ENCODE measurements around the gene PIEZO1. TPM values are rescaled to one million over a fixed set of nuclear protein-coding genes. Genes with fewer than 3 reads are reported as not detected.

The PIEZO1 gene, protein sequence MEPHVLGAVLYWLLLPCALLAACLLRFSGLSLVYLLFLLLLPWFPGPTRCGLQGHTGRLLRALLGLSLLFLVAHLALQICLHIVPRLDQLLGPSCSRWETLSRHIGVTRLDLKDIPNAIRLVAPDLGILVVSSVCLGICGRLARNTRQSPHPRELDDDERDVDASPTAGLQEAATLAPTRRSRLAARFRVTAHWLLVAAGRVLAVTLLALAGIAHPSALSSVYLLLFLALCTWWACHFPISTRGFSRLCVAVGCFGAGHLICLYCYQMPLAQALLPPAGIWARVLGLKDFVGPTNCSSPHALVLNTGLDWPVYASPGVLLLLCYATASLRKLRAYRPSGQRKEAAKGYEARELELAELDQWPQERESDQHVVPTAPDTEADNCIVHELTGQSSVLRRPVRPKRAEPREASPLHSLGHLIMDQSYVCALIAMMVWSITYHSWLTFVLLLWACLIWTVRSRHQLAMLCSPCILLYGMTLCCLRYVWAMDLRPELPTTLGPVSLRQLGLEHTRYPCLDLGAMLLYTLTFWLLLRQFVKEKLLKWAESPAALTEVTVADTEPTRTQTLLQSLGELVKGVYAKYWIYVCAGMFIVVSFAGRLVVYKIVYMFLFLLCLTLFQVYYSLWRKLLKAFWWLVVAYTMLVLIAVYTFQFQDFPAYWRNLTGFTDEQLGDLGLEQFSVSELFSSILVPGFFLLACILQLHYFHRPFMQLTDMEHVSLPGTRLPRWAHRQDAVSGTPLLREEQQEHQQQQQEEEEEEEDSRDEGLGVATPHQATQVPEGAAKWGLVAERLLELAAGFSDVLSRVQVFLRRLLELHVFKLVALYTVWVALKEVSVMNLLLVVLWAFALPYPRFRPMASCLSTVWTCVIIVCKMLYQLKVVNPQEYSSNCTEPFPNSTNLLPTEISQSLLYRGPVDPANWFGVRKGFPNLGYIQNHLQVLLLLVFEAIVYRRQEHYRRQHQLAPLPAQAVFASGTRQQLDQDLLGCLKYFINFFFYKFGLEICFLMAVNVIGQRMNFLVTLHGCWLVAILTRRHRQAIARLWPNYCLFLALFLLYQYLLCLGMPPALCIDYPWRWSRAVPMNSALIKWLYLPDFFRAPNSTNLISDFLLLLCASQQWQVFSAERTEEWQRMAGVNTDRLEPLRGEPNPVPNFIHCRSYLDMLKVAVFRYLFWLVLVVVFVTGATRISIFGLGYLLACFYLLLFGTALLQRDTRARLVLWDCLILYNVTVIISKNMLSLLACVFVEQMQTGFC (N-terminal part only)
- 100 to 1,000 TPM; 206 to 220 TPM for total RNA-seq

DNA sequence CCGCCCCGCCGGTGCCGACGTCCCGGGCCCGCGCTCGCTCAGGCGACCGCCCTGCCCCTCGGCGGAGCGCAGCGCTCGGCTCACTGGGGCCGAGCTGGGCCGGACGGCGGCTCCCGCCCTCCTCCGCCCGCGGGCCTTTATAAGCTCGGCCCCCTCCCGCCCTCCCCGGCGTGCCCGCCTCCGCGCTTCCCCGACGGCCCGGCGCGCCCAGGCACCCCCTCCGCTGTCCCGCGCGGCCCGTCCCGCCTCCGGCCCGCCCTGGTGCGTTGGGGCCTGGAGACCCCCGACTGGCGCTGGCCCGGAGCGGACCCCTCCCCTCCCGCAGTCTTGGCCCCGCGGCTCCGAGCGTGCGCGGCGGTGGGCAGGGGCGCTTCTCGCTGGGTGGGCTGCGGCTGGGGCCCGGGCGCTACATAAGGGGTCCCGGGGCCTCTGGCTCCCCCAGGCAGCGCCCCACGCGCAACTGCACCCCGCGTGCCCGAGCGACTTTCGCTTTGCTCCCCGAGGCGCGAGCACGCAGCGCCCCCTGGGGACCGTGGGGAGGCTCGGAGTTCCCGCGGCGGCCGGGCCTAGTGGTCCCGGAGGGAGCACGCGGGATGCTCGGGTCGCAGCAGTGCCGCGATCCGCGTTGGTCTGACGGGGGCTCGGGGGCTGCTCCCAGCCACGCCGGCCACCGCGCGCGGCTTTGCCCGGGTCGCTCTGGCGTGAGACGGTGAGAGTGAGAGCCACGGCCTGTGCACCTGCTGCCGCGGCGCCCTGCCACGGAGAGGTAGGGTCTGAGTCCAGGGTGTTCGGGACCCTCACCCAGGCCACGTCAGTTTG is at the start of gene PIEZO1:
TSS of gene PIEZO1 (minus strand) at position 115 of the 819 bp plus-strand sequence. CDS start 256 bp downstream, outside the sequence.
- Mint-ChIP-seq H3K36me3 (no peaks in the 10 kb centered on the region), H3K27me3 (no peaks in the 10 kb centered on the region), H3K4me3 (peak within 1 kb of the TSS; percentile 75), H3K9me3 (no peaks in the 10 kb centered on the region), H3K27ac (peak within 1 kb of the TSS; percentile 90), H3K4me1 (peaks cover 42% of the 10 kb centered on the region)
- DNase-seq (peak; percentile 90), ATAC-seq (ENCODE audit: low read depth) (peak; percentile 41)
- POLR2A ChIA-PET = interaction anchor here (0.6 to 2.3 kb wide), 8 partner anchors 9 to 50 kb away, joined by 3 to 14 read pairs (median 5); partner anchors contain the start of gene APRT

DNA sequence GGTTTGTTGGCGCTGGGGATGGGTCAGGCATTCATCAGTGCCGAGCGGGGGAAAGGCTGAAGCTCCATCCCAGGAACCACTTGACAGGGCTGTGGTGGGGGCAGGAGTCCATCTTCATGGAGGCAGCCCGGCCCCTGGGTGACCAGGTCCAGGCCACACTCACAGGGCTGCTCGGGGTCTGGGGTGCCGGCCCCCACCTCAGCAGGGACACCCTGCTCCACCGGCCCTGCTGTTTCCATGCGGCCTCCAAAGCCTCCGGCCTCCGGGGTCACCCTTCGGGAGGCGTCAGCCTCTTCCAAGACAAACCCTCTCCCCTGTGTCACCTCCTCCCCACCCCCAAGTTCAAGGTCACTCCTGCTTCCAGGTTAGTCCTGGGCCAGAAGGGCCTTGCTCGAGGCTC is 49.6 kb upstream of the PIEZO1 start:
- H3K27me3 Mint-ChIP-seq = no peaks in the 10 kb centered on the region
- no peak for DNase-seq
- H3K9me3 Mint-ChIP-seq = no peaks in the 10 kb centered on the region
- POLR2A ChIA-PET = no interaction called here
- no peaks in the 10 kb centered on the region for H3K36me3 Mint-ChIP-seq
- no peaks in the 10 kb centered on the region for H3K4me1 Mint-ChIP-seq
- no peak for ATAC-seq (ENCODE audit: low read depth)
- no peak overlapping the region for H3K27ac Mint-ChIP-seq
- H3K4me3 Mint-ChIP-seq = no peak overlapping the region

DNA sequence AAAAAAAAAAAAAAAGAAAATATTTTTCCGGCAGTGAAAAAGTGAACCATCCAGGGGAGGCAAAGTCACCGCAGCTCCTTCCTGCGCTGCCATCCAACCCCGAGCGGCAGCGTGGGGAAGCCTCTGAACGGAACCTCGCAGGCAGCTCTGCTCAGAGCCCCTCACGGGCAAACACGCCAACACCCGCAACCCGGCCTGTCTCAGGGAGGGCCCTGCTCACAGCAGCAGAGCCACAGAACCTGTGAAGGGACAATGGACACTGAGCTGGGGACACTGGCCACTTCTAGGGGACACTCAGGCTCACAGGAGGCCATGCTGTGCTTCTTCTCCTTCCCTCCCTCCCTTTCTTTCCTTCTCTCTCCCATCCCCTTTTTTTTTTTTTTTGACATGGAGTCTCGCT is 48.1 kb upstream of the PIEZO1 start:
- no peaks in the 10 kb centered on the region for H3K9me3 Mint-ChIP-seq
- no peaks in the 10 kb centered on the region for H3K27me3 Mint-ChIP-seq
- no peak overlapping the region for H3K4me3 Mint-ChIP-seq
- H3K36me3 Mint-ChIP-seq = no peaks in the 10 kb centered on the region
- ATAC-seq (ENCODE audit: low read depth) (no peak), DNase-seq (no peak)
- no peaks in the 10 kb centered on the region for H3K4me1 Mint-ChIP-seq
- POLR2A ChIA-PET = interaction anchor here (0.7 kb wide), 1 partner anchor 11 kb away, joined by 3 read pairs; no protein-coding TSS in a partner anchor
- no peak overlapping the region for H3K27ac Mint-ChIP-seq

DNA sequence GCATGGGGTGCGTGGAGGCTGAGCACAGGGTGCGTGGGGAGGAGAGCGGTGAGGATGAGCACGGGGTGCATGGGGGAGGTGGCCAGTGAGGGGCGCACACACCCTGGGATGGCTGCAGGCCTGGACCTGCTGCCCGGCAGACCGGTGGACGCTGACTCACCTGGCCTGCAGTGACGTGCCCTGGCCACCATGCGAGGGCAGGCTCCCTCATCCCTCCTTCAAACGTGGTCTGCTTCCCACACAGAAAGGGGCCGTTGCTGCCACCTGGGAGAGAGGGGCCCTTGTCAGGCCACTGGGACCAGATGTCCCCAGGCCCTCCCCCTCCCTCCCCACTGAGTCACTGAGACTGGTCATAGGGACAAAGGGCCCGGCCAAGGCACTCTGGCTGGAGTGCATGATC is 46.8 kb upstream of the PIEZO1 start:
- DNase-seq = no peak
- Mint-ChIP-seq H3K4me1 (no peaks in the 10 kb centered on the region), H3K4me3 (no peak overlapping the region), H3K9me3 (no peaks in the 10 kb centered on the region), H3K36me3 (no peaks in the 10 kb centered on the region), H3K27ac (no peak overlapping the region), H3K27me3 (no peaks in the 10 kb centered on the region)
- POLR2A ChIA-PET = no interaction called here
- no peak for ATAC-seq (ENCODE audit: low read depth)

DNA sequence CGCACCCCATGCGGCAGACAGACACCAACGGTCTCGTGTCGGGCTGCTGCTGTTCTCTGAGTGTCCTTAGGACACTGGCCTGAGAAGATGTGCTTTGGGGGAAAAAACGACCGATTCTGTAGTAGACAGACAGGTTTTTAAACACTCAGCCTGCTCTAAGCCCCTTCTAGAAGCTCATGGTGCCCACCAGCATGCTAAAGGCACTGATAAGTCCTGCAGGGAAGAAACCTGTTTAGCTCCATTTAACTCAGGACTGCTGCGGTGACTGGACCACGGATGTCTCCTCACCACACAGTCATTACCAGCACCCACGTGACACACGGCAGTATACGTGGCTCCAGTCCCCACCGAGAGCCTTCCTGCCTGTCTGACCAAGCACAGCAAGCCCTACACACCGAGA is 45.8 kb upstream of the PIEZO1 start:
- peaks cover 1% of the 10 kb centered on the region for H3K4me1 Mint-ChIP-seq
- no peak for DNase-seq
- no peaks in the 10 kb centered on the region for H3K36me3 Mint-ChIP-seq
- no peaks in the 10 kb centered on the region for H3K27me3 Mint-ChIP-seq
- no peak for ATAC-seq (ENCODE audit: low read depth)
- H3K4me3 Mint-ChIP-seq = no peak overlapping the region
- no peak overlapping the region for H3K27ac Mint-ChIP-seq
- no peaks in the 10 kb centered on the region for H3K9me3 Mint-ChIP-seq
- POLR2A ChIA-PET = no interaction called here

DNA sequence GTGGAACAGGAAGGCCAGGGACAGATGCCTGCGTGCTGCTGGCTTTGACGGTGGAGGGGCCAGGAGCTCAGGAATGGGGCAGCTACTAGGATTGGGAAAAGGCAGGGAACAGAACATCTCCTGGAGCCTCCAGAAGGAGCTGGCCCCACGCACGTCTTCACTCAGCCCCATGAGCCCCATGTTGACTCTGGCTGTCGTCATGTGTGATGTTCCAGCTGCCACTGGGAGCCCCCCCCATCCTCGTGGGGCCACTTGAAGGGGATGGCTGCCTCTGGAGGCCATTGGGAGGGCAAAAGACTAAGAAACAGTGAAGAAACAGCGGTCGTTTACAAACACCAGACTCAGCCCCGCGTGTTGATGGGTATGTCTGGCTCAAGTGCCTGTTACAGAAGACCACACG is 45.2 kb upstream of the PIEZO1 start:
- Mint-ChIP-seq H3K9me3 (no peaks in the 10 kb centered on the region), H3K27ac (no peak overlapping the region), H3K36me3 (no peaks in the 10 kb centered on the region), H3K27me3 (no peaks in the 10 kb centered on the region), H3K4me1 (peaks cover 1% of the 10 kb centered on the region), H3K4me3 (no peak overlapping the region)
- DNase-seq = no peak
- no peak for ATAC-seq (ENCODE audit: low read depth)
- POLR2A ChIA-PET = interaction anchor here (0.7 kb wide), 1 partner anchor 20 kb away, joined by 3 read pairs; no protein-coding TSS in a partner anchor

DNA sequence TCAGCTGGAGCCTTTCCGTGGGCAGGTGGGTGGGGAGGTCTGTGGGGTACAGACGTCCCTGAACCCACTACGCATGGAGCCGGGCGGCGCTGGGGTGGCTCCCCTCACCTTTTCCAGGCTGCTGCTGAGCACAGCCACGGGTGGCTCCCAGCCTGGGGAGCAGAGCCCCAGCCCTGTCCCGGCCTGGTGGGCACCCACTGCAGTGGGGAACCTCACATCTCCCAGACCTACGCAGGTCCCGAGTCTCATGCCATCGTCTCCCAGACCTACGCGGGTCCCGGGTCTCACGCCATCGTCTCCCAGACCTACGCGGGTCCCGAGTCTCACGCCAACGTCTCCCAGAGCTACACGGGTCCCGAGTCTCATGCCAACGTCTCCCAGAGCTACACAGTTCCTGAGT is 43.7 kb upstream of the PIEZO1 start:
- H3K4me3 Mint-ChIP-seq = no peak overlapping the region
- no peak for DNase-seq
- no peaks in the 10 kb centered on the region for H3K27me3 Mint-ChIP-seq
- POLR2A ChIA-PET = no interaction called here
- ATAC-seq (ENCODE audit: low read depth) = no peak
- H3K36me3 Mint-ChIP-seq = no peaks in the 10 kb centered on the region
- H3K9me3 Mint-ChIP-seq = no peaks in the 10 kb centered on the region
- peaks cover 1% of the 10 kb centered on the region for H3K4me1 Mint-ChIP-seq
- H3K27ac Mint-ChIP-seq = no peak overlapping the region

DNA sequence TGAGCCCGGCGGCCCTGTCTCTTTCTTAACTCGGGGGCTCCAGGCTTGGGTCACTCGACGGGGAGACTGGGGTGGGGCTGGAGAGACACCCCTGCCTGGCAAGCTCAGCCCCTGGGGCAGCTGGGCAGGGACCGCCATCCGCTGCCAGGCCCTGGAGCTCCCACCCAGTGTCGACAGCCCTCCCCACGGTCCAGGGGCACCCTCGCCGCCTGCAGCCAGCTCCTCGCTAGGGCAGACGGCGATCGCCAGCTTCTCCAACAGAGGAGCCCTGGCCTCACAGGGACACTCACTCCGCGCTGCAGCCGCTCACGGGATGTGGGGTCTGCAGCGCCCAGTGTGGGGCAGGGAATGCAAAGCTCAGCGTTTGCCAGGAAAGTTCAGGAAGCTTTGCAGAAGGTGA is 42.7 kb upstream of the PIEZO1 start:
- peaks cover 1% of the 10 kb centered on the region for H3K4me1 Mint-ChIP-seq
- peaks cover 3% of the 10 kb centered on the region for H3K36me3 Mint-ChIP-seq
- H3K4me3 Mint-ChIP-seq = no peak overlapping the region
- no peak for DNase-seq
- POLR2A ChIA-PET = interaction anchor here (0.5 kb wide), 1 partner anchor 19 kb away, joined by 3 read pairs; no protein-coding TSS in a partner anchor
- H3K27me3 Mint-ChIP-seq = no peaks in the 10 kb centered on the region
- no peak for ATAC-seq (ENCODE audit: low read depth)
- no peaks in the 10 kb centered on the region for H3K9me3 Mint-ChIP-seq
- no peak overlapping the region for H3K27ac Mint-ChIP-seq

DNA sequence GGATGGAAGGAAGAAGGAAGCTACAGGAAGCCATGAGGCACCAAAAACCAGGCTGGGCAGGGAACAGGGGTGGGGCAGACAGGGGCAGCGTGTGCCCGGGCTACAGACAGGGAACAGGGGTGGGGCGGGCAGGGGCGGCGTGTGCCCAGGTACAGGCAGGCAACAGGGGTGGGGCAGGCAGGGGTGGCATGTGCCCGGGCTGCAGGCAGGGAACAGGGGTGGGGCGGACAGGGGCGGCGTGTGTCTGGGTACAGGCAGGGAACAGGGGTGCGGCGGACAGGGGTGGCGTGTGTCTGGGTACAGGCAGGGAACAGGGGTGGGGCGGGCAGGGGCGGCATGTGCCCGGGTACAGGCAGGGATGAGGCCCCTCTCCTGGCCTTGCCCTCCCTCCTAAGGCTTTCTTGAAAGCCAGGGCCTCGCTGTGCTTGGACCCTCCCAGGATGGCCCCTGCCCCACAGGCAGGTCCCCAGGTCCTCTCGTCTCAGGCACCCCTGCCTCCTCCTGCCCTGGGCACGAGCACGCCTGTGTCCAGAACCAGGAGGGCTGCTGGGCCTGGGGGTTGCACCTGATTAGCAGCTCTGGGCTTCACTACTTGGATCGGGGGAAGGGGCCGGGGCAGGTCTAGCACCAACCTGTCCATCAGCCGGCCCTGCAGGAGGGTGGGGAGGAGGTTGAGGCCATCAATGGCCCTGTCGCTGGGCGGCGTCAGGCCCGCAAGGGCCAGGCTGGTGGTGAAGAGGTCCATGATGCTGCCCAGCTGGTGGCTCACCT is 41.2 kb upstream of the PIEZO1 start:
- H3K27ac Mint-ChIP-seq = no peak overlapping the region
- no peaks in the 10 kb centered on the region for H3K27me3 Mint-ChIP-seq
- H3K9me3 Mint-ChIP-seq = no peaks in the 10 kb centered on the region
- no peak overlapping the region for H3K4me3 Mint-ChIP-seq
- ATAC-seq (ENCODE audit: low read depth) (no peak), DNase-seq (no peak)
- POLR2A ChIA-PET = no interaction called here
- peaks cover 1% of the 10 kb centered on the region for H3K4me1 Mint-ChIP-seq
- peaks cover 3% of the 10 kb centered on the region for H3K36me3 Mint-ChIP-seq

DNA sequence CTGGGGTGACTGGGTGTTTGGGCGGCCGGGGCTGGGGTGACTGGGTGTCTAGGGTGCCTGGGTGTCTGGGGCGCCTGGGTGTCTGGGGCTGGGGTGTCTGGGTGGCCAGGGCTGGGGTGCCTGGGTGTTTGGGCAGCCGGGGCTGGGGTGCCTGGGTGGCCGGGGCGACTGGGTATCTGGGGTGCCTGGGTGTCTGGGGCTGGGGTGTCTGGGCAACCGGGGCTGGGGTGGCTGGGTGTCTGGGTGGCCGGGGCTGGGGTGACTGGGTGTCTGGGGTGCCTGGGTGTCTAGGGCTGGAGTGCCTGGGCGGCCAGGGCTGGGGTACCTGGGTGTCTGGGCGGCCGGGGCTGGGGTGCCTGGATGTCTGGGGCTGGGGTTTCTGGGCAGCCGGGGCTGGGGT is 40.1 kb upstream of the PIEZO1 start:
- H3K4me3 Mint-ChIP-seq = no peak overlapping the region
- DNase-seq = no peak
- no peak for ATAC-seq (ENCODE audit: low read depth)
- no peaks in the 10 kb centered on the region for H3K9me3 Mint-ChIP-seq
- H3K27me3 Mint-ChIP-seq = no peaks in the 10 kb centered on the region
- POLR2A ChIA-PET = no interaction called here
- H3K36me3 Mint-ChIP-seq = peaks cover 3% of the 10 kb centered on the region
- peaks cover 1% of the 10 kb centered on the region for H3K4me1 Mint-ChIP-seq
- H3K27ac Mint-ChIP-seq = no peak overlapping the region

DNA sequence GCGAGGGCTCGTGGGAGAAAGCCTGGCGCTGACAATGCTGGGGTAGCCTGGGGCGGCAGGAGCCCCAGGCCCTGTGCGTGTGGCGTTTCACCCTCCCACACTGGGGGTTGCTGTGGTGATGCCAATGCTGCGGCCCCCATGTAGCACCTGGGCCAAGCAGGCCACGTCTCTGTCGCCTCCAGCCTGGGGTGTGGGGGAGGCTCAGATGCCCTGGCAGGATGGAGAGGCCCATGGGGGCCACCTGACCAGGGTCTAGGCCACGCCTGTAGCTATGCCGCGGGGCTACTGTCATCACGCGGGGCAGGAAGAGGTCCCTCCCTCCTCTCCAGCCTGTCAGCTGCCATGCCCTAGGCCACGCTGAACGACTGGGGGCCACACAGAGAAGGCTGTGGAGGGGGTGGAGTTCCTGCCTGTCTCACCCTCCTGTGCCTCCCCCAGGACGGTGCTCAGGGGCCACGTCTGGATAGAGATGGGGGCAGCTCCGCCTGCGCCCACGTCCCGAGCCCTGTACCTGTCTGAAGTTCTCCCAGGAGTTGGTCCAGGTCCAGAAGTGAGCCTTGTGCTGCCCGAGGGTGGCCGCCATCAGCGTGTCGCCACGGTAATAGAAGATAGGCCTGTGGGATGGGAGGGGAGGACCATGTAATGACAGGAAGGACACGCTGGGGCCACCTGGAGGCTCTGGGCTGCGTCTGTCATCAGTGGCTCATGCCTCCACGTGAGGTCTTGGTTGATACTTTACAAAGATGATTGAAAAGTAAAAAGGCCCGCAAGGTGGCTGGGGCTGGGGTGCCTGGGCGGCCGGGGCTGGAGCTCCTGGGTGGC is 39.4 kb upstream of the PIEZO1 start:
- POLR2A ChIA-PET = no interaction called here
- H3K4me3 Mint-ChIP-seq = no peak overlapping the region
- no peaks in the 10 kb centered on the region for H3K9me3 Mint-ChIP-seq
- peaks cover 3% of the 10 kb centered on the region for H3K36me3 Mint-ChIP-seq
- H3K4me1 Mint-ChIP-seq = peaks cover 1% of the 10 kb centered on the region
- H3K27ac Mint-ChIP-seq = no peak overlapping the region
- H3K27me3 Mint-ChIP-seq = no peaks in the 10 kb centered on the region
- no peak for ATAC-seq (ENCODE audit: low read depth)
- no peak for DNase-seq

All from activated naive CD8-positive, alpha-beta T cell treated with anti-CD3 and anti-CD28 coated beads, Interleukin-2, amount 10 ng/mL, durations not matched to agents 7 days and 5 days (primary cell).